NCI-H748 treated with DMSO at 0.1 percent for 48 hours (cell line): Measurements from ENCODE around the gene SLC28A3.

ENCODE experiments used
- DNase-seq: peaks from one replicate; lab custom pipeline; 2025; lab: John Stamatoyannopoulos, UW

The SLC28A3 gene

DNA sequence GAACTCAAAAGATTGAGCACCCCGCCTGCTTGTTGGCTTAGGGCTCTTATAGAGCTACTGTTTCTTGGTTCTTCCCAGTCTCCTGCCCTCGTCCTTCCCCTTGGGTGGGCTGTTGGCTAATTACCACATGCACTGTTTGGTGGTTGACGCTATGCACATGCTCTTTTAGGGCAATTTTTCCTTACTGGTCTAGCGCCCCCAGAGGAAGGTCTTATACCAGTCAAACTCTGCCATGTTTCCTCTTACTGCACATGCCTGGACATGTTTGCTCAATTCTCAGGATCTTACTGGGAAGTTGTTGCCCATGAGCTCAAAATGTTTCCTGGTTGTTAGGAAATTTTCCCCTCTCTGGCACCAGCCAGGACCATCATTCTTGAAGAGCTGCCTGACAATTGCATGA, 101.9 kb downstream of the SLC28A3 start:
- no peak for DNase-seq

DNA sequence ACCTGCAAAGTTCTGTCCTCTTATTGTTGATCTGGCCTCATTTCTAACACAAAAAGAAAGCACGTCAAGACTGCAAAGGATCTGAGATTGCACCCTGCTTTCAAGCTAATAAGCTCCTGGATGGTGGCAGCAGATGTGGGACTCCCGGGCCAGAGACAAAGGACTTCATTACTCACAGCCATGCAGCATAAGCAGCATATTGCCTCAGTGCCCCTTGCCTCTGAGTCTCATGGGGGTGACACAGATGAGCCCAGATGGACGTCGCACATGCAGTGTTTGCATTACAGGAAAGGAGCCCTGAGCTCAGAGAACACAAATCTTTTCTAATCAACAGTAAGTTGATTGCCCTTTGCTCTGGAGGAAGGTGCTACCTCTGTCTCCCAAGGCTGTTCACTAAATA, 105.0 kb downstream of the SLC28A3 start:
- no peak for DNase-seq

DNA sequence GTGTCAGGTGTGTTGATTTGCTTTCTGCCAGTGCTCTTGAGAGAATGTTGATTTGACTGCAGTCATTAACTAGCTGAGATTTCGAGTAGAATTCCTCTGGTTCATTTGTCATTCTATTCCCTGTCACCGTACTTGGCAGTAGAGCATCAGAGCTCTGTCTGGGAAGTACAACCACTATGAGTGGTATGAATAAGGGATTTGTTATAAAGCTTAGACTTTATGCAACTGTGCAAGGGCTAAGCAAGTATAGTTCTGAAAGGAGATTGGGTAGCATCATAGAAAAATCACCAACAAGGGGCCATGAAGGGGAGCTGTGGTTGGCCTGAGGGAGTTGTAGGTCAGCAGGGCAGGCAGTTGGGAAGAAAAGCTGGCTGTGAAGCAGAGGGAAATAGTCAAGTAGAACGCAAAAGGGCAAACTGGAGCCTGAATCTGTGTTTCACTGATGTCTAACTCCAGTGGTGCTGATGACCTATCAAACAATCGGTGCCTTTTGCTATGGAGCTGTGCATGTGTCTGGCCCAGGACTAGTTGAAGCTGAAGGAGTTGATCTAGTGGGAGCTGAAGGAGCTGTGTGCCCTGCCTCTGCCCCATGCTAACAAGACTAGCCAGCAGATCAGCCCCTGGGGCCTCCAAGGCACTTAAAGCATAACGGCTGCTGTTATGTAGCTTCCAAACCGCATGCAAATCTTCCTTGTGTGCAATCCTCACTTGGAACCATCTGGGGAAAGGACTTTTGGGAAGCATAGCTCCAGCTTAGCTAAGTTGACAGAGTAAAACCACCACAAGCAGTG, 110.0 kb downstream of the SLC28A3 start:
- DNase-seq: no peak

DNA sequence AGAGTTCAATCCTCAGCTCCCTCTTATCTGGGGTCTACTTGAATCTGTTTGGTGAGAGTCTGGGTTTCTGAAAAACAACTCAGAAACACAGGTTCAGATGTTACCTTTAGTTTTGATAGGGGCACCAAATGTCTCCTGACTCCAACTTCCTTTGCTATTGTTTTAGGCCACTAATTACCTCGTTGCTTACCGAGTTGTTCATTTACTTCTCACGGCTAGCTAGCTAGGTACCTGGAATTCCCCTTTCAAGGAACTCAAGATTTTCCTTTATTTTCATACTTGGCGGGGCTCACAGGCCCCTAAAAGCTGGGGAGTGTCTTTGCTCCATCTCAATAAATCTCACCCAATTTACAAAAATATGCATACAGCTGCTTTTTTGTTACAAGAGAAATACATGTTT, 111.4 kb downstream of the SLC28A3 start:
- no peak for DNase-seq

DNA sequence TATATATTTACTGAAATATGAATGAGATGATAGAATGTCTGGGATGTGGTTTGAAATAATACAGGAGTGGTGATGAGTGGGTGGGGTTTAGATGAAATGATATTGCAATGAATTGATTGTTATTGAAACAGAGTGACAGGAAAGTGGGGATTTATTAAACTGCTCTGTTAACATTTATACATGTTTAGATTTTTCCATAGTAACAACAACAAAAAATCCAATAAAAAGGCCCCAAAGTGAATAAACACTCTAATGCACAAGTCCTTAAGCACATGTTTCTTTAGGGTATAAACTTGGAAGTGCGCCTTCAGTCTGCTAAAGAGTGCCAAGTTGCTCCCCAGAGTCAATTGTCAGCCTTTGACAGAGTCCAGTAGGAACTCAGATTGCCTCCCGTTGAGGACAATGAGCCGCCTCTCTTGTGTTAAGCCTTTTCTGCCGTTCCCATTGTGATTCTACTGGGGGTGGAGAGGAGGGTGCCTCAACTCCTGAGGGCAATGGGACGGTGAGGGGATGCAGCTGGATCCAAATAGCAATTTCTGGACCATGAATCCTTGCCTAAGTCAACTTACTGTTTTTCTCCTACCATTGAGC, 112.3 kb downstream of the SLC28A3 start:
- no peak for DNase-seq

DNA sequence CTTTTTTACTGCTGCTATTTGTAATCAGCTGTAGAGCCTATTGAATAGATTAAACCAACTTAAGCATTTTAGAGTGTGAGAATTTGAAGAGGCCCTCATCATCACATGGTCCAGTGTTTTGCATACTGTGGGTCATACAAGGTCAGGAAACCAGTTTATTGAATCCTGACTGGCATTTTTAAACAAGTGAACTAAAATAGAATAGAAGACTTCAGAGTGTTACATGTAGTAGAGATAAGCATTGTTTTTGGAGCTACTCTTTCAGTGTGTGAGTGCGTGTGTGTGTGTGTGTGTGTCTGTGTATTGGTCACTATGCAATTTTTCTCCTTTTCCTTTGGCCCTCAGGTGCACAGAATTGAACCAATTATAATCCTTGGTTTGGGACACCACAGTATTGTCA, 114.4 kb downstream of the SLC28A3 start:
- DNase-seq: no peak
